Osteocyte (in vitro differentiated cells): ENCODE data around the gene C3orf62. TPM values are rescaled to one million over a fixed set of nuclear protein-coding genes. Genes with fewer than 3 reads are reported as not detected.
"Not testable (repeated sequence)": the region's sequence is repeated elsewhere in the genome, so short reads cannot be mapped to it uniquely, and the experiment has no call there.

ENCODE experiments used
- DNase-seq: peaks from one replicate; pipeline ENCODE4 v3.0.0; 2021; ENCODE audit warnings: mixed read lengths; ENCODE audit not compliant: unreplicated experiment; ENCODE audit errors: extremely low spot score
- H3K27ac Mint-ChIP-seq: one replicate; pipeline ENCODE4 v1.8.0; 2021; ENCODE audit warnings: mild to moderate bottlenecking, mixed read lengths; ENCODE audit not compliant: unreplicated experiment
- H3K27me3 Mint-ChIP-seq: one replicate; pipeline ENCODE4 v1.8.0; 2021; ENCODE audit warnings: mixed read lengths; ENCODE audit not compliant: unreplicated experiment
- H3K36me3 Mint-ChIP-seq: one replicate; pipeline ENCODE4 v1.8.0; 2021; ENCODE audit warnings: mixed read lengths; ENCODE audit not compliant: unreplicated experiment
- H3K4me1 Mint-ChIP-seq: one replicate; pipeline ENCODE4 v1.8.0; 2021; ENCODE audit warnings: mixed read lengths; ENCODE audit not compliant: unreplicated experiment
- H3K4me3 Mint-ChIP-seq: one replicate; pipeline ENCODE4 v1.8.0; 2021; ENCODE audit warnings: mild to moderate bottlenecking, moderate library complexity, mixed read lengths; ENCODE audit not compliant: unreplicated experiment
- H3K9me3 Mint-ChIP-seq: one replicate; pipeline ENCODE4 v1.8.0; 2021; ENCODE audit warnings: mixed read lengths; ENCODE audit not compliant: unreplicated experiment
- total RNA-seq: library from RNA; stranded (reverse); gene quantifications from 2 replicates; pipeline ENCODE4 v1.2.1, GENCODE V29; 2021
- TF ChIP-seq, protein P1 (sequence below): fragments of 200-600 bp; sonication (generic); IDR thresholded peaks from 2 replicates; pipeline ENCODE4 v1.5.0; 2021; ENCODE audit warnings: antibody characterized with exemption, mild to moderate bottlenecking, moderate library complexity

The C3orf62 gene
- total RNA-seq, 1 donor from 2014 or later = 9.4 TPM

- H3K36me3 Mint-ChIP-seq = no peaks in the 10 kb centered on the region
- peaks cover under 1% of the 10 kb centered on the region for H3K9me3 Mint-ChIP-seq
- peaks cover 8% of the 10 kb centered on the region for H3K27me3 Mint-ChIP-seq
- TF ChIP-seq, protein P1, sequence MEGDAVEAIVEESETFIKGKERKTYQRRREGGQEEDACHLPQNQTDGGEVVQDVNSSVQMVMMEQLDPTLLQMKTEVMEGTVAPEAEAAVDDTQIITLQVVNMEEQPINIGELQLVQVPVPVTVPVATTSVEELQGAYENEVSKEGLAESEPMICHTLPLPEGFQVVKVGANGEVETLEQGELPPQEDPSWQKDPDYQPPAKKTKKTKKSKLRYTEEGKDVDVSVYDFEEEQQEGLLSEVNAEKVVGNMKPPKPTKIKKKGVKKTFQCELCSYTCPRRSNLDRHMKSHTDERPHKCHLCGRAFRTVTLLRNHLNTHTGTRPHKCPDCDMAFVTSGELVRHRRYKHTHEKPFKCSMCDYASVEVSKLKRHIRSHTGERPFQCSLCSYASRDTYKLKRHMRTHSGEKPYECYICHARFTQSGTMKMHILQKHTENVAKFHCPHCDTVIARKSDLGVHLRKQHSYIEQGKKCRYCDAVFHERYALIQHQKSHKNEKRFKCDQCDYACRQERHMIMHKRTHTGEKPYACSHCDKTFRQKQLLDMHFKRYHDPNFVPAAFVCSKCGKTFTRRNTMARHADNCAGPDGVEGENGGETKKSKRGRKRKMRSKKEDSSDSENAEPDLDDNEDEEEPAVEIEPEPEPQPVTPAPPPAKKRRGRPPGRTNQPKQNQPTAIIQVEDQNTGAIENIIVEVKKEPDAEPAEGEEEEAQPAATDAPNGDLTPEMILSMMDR = no peak
- DNase-seq = no peak
- no peaks in the 10 kb centered on the region for H3K4me1 Mint-ChIP-seq
- H3K27ac Mint-ChIP-seq = no peak overlapping the region
- H3K4me3 Mint-ChIP-seq = no peak overlapping the region
Observed at GRCh38 chr3:49238274-49239127, 38.5 kb downstream of the C3orf62 start.

- Mint-ChIP-seq H3K27me3 (peaks cover 6% of the 10 kb centered on the region), H3K4me1 (no peaks in the 10 kb centered on the region), H3K36me3 (peaks cover 4% of the 10 kb centered on the region), H3K9me3 (peaks cover 8% of the 10 kb centered on the region), H3K4me3 (no peak overlapping the region), H3K27ac (no peak overlapping the region)
- no peak for DNase-seq
- TF ChIP-seq, protein P1 = no peak
Observed at GRCh38 chr3:49237344-49237743, 39.7 kb downstream of the C3orf62 start.

- peaks cover 4% of the 10 kb centered on the region for H3K36me3 Mint-ChIP-seq
- TF ChIP-seq, protein P1 = no peak
- peaks cover 6% of the 10 kb centered on the region for H3K27me3 Mint-ChIP-seq
- no peak overlapping the region for H3K27ac Mint-ChIP-seq
- peaks cover 8% of the 10 kb centered on the region for H3K9me3 Mint-ChIP-seq
- no peaks in the 10 kb centered on the region for H3K4me1 Mint-ChIP-seq
- DNase-seq = no peak
- H3K4me3 Mint-ChIP-seq = no peak overlapping the region
Observed at GRCh38 chr3:49236226-49236625, 40.8 kb downstream of the C3orf62 start.

- not testable (repeated sequence) for H3K36me3 Mint-ChIP-seq, H3K27me3 Mint-ChIP-seq, H3K4me3 Mint-ChIP-seq, DNase-seq, H3K27ac Mint-ChIP-seq, H3K4me1 Mint-ChIP-seq
- H3K9me3 Mint-ChIP-seq = peaks cover 33% of the 10 kb centered on the region
Observed at GRCh38 chr3:49228817-49229216, 48.2 kb downstream of the C3orf62 start.

- peaks cover 9% of the 10 kb centered on the region for H3K4me1 Mint-ChIP-seq
- no peak for DNase-seq
- peaks cover 14% of the 10 kb centered on the region for H3K27me3 Mint-ChIP-seq
- no peaks in the 10 kb centered on the region for H3K9me3 Mint-ChIP-seq
- H3K27ac Mint-ChIP-seq = no peak overlapping the region
- H3K4me3 Mint-ChIP-seq = no peak overlapping the region
- TF ChIP-seq, protein P1 = no peak
- no peaks in the 10 kb centered on the region for H3K36me3 Mint-ChIP-seq
Observed at GRCh38 chr3:49222002-49222401, 55.0 kb downstream of the C3orf62 start.

GRCh38 chr3:49220985-49221563 is 56.0 kb downstream of the C3orf62 start:
- not testable (repeated sequence) for H3K36me3 Mint-ChIP-seq, DNase-seq, H3K4me3 Mint-ChIP-seq, H3K4me1 Mint-ChIP-seq, H3K27ac Mint-ChIP-seq, H3K9me3 Mint-ChIP-seq
- peaks cover 14% of the 10 kb centered on the region for H3K27me3 Mint-ChIP-seq
